Brain microvascular endothelial cell (primary cell): ENCODE results near the gene TTC39A.

Experiments
- DNase-seq: peaks from one replicate; pipeline ENCODE4 v3.0.0-alpha.2; 2020
- H3K27ac ChIP-seq: fragments of 250-450 bp; sonication (Bioruptor Pico); 2 replicates; pipeline ENCODE4 v1.5.1; 2020; ENCODE audit warnings: mild to moderate bottlenecking, moderate library complexity
- H3K27me3 ChIP-seq: fragments of 250-450 bp; sonication (Bioruptor Pico); replicated peaks from 2 replicates; pipeline ENCODE4 v1.5.1; 2020; ENCODE audit warnings: mild to moderate bottlenecking
- H3K36me3 ChIP-seq: fragments of 250-450 bp; sonication (Bioruptor Pico); replicated peaks from 2 replicates; pipeline ENCODE4 v1.5.1; 2020; ENCODE audit warnings: mild to moderate bottlenecking
- H3K4me3 ChIP-seq: 2 replicates; pipeline ENCODE4 v1.5.1; 2011; ENCODE audit warnings: low read depth, mild to moderate bottlenecking, control low read depth, low read length, moderate library complexity
- CTCF ChIP-seq: IDR thresholded peaks from 2 replicates; pipeline ENCODE4 v1.5.1; 2011; ENCODE audit warnings: low read depth, mild to moderate bottlenecking, moderate library complexity, low read length, control low read depth, inconsistent platforms; ENCODE audit errors: missing control alignments
- in situ Hi-C: cut with HindIII; loops from 2 replicates; pipeline ENCODE4 v1.10.0; 2017; ENCODE audit warnings: low sequenced_read_pairs, low pct_ligation_motif_present

TTC39A gene

GRCh38 chr1:51323778-51324177 lies 6.6 kb downstream of the TTC39A start:
- Histone ChIP-seq H3K27me3 (no peaks in the 10 kb centered on the region), H3K4me3 (no peak overlapping the region), H3K27ac (no peak overlapping the region), H3K36me3 (no peaks in the 10 kb centered on the region)
- TF ChIP-seq CTCF, result no peak
- in situ Hi-C loops, result no loop called here
- DNase-seq, result no peak

- H3K36me3 ChIP-seq, result no peaks in the 10 kb centered on the region
- no peak for DNase-seq
- TF ChIP-seq CTCF, result no peak
- H3K27ac ChIP-seq, result no peak overlapping the region
- H3K27me3 ChIP-seq, result no peaks in the 10 kb centered on the region
- no peak overlapping the region for H3K4me3 ChIP-seq
- in situ Hi-C loops, result no loop called here
These were observed 7.8 kb downstream of the TTC39A start for GRCh38 chr1:51322417-51323101.

- H3K36me3 ChIP-seq, result no peaks in the 10 kb centered on the region
- no peak for DNase-seq
- no peak for TF ChIP-seq CTCF
- H3K27ac ChIP-seq, result no peak overlapping the region
- H3K4me3 ChIP-seq, result no peak overlapping the region
- in situ Hi-C loops, result no loop called here
- no peaks in the 10 kb centered on the region for H3K27me3 ChIP-seq
These were observed 8.5 kb downstream of the TTC39A start for GRCh38 chr1:51321924-51322280.

GRCh38 chr1:51320967-51321923 lies 9.1 kb downstream of the TTC39A start:
- Histone ChIP-seq H3K36me3 (no peaks in the 10 kb centered on the region), H3K27me3 (no peaks in the 10 kb centered on the region), H3K4me3 (no peak overlapping the region), H3K27ac (no peak overlapping the region)
- DNase-seq, result no peak
- no peak for TF ChIP-seq CTCF
- in situ Hi-C loops, result no loop called here

- Histone ChIP-seq H3K27me3 (no peaks in the 10 kb centered on the region), H3K36me3 (no peaks in the 10 kb centered on the region), H3K27ac (no peak overlapping the region), H3K4me3 (no peak overlapping the region)
- TF ChIP-seq CTCF, result no peak
- in situ Hi-C loops, result no loop called here
- DNase-seq, result no peak
These were observed 12.6 kb downstream of the TTC39A start for GRCh38 chr1:51317798-51318197.
